ENCODE measurements around the gene UGT1A6.

GRCh38 chr2:233672886-233673285 lies 19.8 kb upstream of the UGT1A6 start:
- TF ChIP-seq CTCF (IDR thresholded peaks at IDR 0.05), result no peak
- no peak for TF ChIP-seq POLR2A (IDR thresholded peaks at IDR 0.05)

All from right lobe of liver (tissue), 4 donors.